GM23338 (cell line): ENCODE results near the gene OR8B8. TPM values are rescaled to one million over a fixed set of nuclear protein-coding genes. Genes with fewer than 3 reads are reported as not detected.
"Not testable (repeated sequence)": the region's sequence is repeated elsewhere in the genome, so short reads cannot be mapped to it uniquely, and the experiment has no call there.

Source experiments
- ATAC-seq: fragments of 200-7000 bp; cut with Tn5 transposase; 3 replicates; pipeline ENCODE4 v1.9.1; 2020
- DNase-seq: peaks from one replicate; pipeline ENCODE4 v3.0.0-alpha.2; 2015; ENCODE audit warnings: low spot score
- H2AFZ ChIP-seq: fragments of 200-600 bp; sonication (generic); 2 replicates; pipeline ENCODE4 v1.8.0; 2016; ENCODE audit warnings: antibody characterized with exemption, mild to moderate bottlenecking, moderate library complexity
- H3F3A ChIP-seq: fragments of 200-600 bp; sonication (generic); replicated peaks from 2 replicates; pipeline ENCODE4 v1.8.0; 2017; ENCODE audit warnings: antibody characterized with exemption, mixed run types, low read depth
- H3K27ac ChIP-seq: fragments of 200-600 bp; sonication (generic); 2 replicates; pipeline ENCODE4 v1.6.1; 2016; ENCODE audit warnings: low read depth
- H3K27me3 ChIP-seq: fragments of 200-600 bp; sonication (generic); 2 replicates; pipeline ENCODE4 v1.8.0; 2016; ENCODE audit warnings: mild to moderate bottlenecking, mixed run types, moderate library complexity; ENCODE audit not compliant: insufficient read depth
- H3K36me3 ChIP-seq: fragments of 200-600 bp; sonication (generic); 2 replicates; pipeline ENCODE4 v1.8.0; 2016; ENCODE audit warnings: mild to moderate bottlenecking; ENCODE audit not compliant: insufficient read depth
- H3K4me1 ChIP-seq: fragments of 200-600 bp; sonication (generic); 2 replicates; pipeline ENCODE4 v1.8.0; 2016; ENCODE audit warnings: mild to moderate bottlenecking, moderate library complexity; ENCODE audit not compliant: insufficient read depth
- H3K4me2 ChIP-seq: fragments of 200-600 bp; sonication (generic); 2 replicates; pipeline ENCODE4 v1.7.1; 2017; ENCODE audit warnings: mixed run types
- H3K4me3 ChIP-seq: fragments of 200-600 bp; sonication (generic); 2 replicates; pipeline ENCODE4 v1.6.1; 2016; ENCODE audit warnings: mixed run types
- H3K79me2 ChIP-seq: fragments of 200-600 bp; sonication (generic); replicated peaks from 2 replicates; pipeline ENCODE4 v1.8.0; 2017; ENCODE audit warnings: mild to moderate bottlenecking; ENCODE audit not compliant: insufficient read depth
- H3K9me2 ChIP-seq: fragments of 200-600 bp; sonication (generic); 2 replicates; pipeline ENCODE4 v1.8.0; 2017; ENCODE audit not compliant: insufficient read depth
- H4K20me1 ChIP-seq: fragments of 200-600 bp; sonication (generic); replicated peaks from 2 replicates; pipeline ENCODE4 v1.8.0; 2017; ENCODE audit warnings: mild to moderate bottlenecking; ENCODE audit not compliant: insufficient read depth
- H3K27ac Mint-ChIP-seq: 2 replicates; pipeline ENCODE4 v1.8.0; 2020; ENCODE audit warnings: inconsistent platforms, mild to moderate bottlenecking, moderate library complexity, mixed read lengths
- H3K27me3 Mint-ChIP-seq: 3 replicates; pipeline ENCODE4 v1.8.0; 2022; ENCODE audit warnings: low read depth, mild to moderate bottlenecking, moderate library complexity, mixed read lengths, inconsistent platforms; ENCODE audit not compliant: insufficient read depth, poor library complexity
- H3K36me3 Mint-ChIP-seq: 3 replicates; pipeline ENCODE4 v1.8.0; 2021; ENCODE audit warnings: low read depth, mild to moderate bottlenecking, inconsistent platforms, moderate library complexity, mixed read lengths
- H3K4me1 Mint-ChIP-seq: 3 replicates; pipeline ENCODE4 v1.8.0; 2020; ENCODE audit warnings: mild to moderate bottlenecking, inconsistent platforms, mixed read lengths
- H3K4me3 Mint-ChIP-seq: 3 replicates; pipeline ENCODE4 v1.8.0; 2021; ENCODE audit warnings: moderate library complexity, mild to moderate bottlenecking, inconsistent platforms, mixed read lengths
- H3K9me3 Mint-ChIP-seq: 3 replicates; pipeline ENCODE4 v1.8.0; 2020; ENCODE audit warnings: moderate library complexity, mild to moderate bottlenecking, inconsistent platforms, mixed read lengths
- ZNF114 ChIP-seq: fragments of 250-450 bp; sonication (Bioruptor Pico); IDR thresholded peaks from 2 replicates; pipeline ENCODE4 v1.5.0; 2020; ENCODE audit warnings: mild to moderate bottlenecking, moderate library complexity
- polyA plus RNA-seq: library from polyadenylated mRNA; unstranded; fragments of >200 nt; fragmentation: Nextera tagmentation; extraction: Ambion mirVana; gene quantifications from 2 replicates; pipeline ENCODE4 v1.2.1, GENCODE V29; 2016
- total RNA-seq: library from RNA; depleted of rRNA; stranded (reverse); fragments of >200 nt; shearing (Covaris generic); gene quantifications from 2 replicates; pipeline ENCODE4 v1.2.3, GENCODE V29; 2014
- TF ChIP-seq, protein P1 (sequence below): fragments of 250-450 bp; sonication (Bioruptor Pico); IDR thresholded peaks from 2 replicates; pipeline ENCODE4 v1.5.0; 2020; ENCODE audit warnings: mild to moderate bottlenecking, moderate library complexity
- TF ChIP-seq, protein P2 (sequence below), 2 experiments: fragments of 200-600 bp in 1 of 2; sonication (generic) in 1 of 2; conservative IDR thresholded peaks; 2 replicates each; pipeline versions ENCODE4 v1.5.1 to v1.6.1; 2016 to 2017; ENCODE audit warnings: antibody characterized with exemption in 2 of 2, low read depth in 2 of 2, mild to moderate bottlenecking in 2 of 2, moderate library complexity in 1 of 2

OR8B8 gene
- total and polyA plus RNA-seq, 2 experiments from 2014 or later: not detected

DNA sequence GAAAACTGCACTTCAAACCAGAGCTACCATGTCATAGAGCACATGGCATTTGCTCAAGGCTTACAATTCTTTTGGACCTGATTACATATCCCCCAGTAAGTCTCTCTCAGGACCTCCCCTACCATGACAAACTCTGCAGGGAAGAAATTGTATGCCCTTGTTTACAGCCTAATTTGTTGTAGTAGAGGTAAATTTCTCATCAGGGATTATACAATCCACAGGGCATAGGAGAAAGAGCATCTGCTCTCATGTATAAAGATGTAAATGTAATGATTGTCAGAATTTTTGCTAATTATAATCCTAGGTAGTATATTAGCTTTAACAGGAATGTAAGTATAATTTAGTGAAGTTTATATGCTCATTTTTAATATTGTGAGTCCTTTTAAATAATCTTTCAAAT is 46.6 kb downstream of the OR8B8 start, which contains the start of gene OR8B3 (continued):
- TF ChIP-seq, protein P1, sequence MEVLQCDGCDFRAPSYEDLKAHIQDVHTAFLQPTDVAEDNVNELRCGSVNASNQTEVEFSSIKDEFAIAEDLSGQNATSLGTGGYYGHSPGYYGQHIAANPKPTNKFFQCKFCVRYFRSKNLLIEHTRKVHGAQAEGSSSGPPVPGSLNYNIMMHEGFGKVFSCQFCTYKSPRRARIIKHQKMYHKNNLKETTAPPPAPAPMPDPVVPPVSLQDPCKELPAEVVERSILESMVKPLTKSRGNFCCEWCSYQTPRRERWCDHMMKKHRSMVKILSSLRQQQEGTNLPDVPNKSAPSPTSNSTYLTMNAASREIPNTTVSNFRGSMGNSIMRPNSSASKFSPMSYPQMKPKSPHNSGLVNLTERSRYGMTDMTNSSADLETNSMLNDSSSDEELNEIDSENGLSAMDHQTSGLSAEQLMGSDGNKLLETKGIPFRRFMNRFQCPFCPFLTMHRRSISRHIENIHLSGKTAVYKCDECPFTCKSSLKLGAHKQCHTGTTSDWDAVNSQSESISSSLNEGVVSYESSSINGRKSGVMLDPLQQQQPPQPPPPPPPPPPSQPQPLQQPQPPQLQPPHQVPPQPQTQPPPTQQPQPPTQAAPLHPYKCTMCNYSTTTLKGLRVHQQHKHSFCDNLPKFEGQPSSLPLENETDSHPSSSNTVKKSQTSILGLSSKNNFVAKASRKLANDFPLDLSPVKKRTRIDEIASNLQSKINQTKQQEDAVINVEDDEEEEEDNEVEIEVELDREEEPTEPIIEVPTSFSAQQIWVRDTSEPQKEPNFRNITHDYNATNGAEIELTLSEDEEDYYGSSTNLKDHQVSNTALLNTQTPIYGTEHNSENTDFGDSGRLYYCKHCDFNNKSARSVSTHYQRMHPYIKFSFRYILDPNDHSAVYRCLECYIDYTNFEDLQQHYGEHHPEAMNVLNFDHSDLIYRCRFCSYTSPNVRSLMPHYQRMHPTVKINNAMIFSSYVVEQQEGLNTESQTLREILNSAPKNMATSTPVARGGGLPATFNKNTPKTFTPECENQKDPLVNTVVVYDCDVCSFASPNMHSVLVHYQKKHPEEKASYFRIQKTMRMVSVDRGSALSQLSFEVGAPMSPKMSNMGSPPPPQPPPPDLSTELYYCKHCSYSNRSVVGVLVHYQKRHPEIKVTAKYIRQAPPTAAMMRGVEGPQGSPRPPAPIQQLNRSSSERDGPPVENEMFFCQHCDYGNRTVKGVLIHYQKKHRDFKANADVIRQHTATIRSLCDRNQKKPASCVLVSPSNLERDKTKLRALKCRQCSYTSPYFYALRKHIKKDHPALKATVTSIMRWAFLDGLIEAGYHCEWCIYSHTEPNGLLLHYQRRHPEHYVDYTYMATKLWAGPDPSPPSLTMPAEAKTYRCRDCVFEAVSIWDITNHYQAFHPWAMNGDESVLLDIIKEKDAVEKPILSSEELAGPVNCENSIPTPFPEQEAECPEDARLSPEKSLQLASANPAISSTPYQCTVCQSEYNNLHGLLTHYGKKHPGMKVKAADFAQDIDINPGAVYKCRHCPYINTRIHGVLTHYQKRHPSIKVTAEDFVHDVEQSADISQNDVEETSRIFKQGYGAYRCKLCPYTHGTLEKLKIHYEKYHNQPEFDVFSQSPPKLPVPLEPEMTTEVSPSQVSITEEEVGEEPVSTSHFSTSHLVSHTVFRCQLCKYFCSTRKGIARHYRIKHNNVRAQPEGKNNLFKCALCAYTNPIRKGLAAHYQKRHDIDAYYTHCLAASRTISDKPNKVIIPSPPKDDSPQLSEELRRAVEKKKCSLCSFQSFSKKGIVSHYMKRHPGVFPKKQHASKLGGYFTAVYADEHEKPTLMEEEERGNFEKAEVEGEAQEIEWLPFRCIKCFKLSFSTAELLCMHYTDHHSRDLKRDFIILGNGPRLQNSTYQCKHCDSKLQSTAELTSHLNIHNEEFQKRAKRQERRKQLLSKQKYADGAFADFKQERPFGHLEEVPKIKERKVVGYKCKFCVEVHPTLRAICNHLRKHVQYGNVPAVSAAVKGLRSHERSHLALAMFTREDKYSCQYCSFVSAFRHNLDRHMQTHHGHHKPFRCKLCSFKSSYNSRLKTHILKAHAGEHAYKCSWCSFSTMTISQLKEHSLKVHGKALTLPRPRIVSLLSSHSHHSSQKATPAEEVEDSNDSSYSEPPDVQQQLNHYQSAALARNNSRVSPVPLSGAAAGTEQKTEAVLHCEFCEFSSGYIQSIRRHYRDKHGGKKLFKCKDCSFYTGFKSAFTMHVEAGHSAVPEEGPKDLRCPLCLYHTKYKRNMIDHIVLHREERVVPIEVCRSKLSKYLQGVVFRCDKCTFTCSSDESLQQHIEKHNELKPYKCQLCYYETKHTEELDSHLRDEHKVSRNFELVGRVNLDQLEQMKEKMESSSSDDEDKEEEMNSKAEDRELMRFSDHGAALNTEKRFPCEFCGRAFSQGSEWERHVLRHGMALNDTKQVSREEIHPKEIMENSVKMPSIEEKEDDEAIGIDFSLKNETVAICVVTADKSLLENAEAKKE (CRISPR knock-in tag): no peak
- TF ChIP-seq, protein P2, sequence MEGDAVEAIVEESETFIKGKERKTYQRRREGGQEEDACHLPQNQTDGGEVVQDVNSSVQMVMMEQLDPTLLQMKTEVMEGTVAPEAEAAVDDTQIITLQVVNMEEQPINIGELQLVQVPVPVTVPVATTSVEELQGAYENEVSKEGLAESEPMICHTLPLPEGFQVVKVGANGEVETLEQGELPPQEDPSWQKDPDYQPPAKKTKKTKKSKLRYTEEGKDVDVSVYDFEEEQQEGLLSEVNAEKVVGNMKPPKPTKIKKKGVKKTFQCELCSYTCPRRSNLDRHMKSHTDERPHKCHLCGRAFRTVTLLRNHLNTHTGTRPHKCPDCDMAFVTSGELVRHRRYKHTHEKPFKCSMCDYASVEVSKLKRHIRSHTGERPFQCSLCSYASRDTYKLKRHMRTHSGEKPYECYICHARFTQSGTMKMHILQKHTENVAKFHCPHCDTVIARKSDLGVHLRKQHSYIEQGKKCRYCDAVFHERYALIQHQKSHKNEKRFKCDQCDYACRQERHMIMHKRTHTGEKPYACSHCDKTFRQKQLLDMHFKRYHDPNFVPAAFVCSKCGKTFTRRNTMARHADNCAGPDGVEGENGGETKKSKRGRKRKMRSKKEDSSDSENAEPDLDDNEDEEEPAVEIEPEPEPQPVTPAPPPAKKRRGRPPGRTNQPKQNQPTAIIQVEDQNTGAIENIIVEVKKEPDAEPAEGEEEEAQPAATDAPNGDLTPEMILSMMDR (conservative IDR thresholded peaks at IDR 0.05; ENCODE audit: low read depth in 2 of 2): no peak
- TF ChIP-seq ZNF114 (CRISPR knock-in tag): no peak

DNA sequence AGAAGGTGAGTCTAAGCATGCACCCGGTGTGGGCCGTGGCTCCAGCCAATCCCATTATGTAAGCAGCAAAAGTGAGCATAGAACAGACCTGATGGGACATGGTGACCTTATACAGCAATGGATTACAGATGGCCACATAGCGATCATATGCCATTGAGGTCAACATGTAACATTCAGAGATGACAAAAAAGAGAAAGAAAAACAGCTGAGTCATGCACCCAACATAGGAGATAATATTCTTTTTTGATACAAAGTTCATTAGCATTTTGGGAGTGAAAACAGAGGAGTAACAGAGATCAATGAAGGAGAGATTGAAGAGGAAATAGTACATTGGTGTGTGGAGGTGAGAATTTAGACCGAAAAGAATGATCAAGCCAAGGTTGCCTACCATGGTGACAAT is 48.6 kb downstream of the OR8B8 start:
- H3K27me3 Mint-ChIP-seq, H3K36me3 ChIP-seq, H3K4me3 Mint-ChIP-seq, H3K9me3 Mint-ChIP-seq, H4K20me1 ChIP-seq, H3K27ac ChIP-seq, ATAC-seq, H3F3A ChIP-seq, H3K4me3 ChIP-seq, H3K4me2 ChIP-seq, H3K27ac Mint-ChIP-seq, H3K27me3 ChIP-seq, H3K4me1 ChIP-seq, H2AFZ ChIP-seq, H3K4me1 Mint-ChIP-seq, DNase-seq, H3K9me2 ChIP-seq, H3K36me3 Mint-ChIP-seq, H3K79me2 ChIP-seq: not testable (repeated sequence)
